ENCODE measurements around the gene COG2. TPM values are rescaled to one million over a fixed set of nuclear protein-coding genes. Genes with fewer than 3 reads are reported as not detected.

The COG2 gene
- total RNA-seq, 4 donors from 2014 or later, result 21.9 to 34.4 (median 23.8) TPM

DNA sequence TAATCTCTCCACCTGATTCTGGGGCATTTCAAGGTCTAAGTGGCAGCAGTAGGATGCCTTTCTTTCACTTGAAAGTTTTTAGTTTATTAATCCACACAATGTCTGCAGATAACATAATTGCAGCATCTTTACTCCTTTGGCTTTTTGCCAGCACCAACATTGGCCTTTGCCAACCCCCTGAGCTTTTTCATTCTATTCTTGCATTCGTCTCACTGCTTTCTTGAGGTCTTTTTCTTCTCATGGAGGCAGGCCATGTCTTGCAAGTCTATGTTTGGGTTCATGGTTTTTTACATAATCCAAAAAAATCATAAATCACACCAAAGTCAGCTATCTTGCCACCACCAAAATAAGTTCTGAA, 30.4 kb upstream of the COG2 start:
- Histone ChIP-seq H3K9me3 (no peaks in the 10 kb centered on the region), H3K27me3 (no peaks in the 10 kb centered on the region), H3K4me3 (no peak overlapping the region), H3K4me1 (no peaks in the 10 kb centered on the region), H3K36me3 (no peaks in the 10 kb centered on the region), H3K27ac (no peak overlapping the region)
- TF ChIP-seq, protein P1, sequence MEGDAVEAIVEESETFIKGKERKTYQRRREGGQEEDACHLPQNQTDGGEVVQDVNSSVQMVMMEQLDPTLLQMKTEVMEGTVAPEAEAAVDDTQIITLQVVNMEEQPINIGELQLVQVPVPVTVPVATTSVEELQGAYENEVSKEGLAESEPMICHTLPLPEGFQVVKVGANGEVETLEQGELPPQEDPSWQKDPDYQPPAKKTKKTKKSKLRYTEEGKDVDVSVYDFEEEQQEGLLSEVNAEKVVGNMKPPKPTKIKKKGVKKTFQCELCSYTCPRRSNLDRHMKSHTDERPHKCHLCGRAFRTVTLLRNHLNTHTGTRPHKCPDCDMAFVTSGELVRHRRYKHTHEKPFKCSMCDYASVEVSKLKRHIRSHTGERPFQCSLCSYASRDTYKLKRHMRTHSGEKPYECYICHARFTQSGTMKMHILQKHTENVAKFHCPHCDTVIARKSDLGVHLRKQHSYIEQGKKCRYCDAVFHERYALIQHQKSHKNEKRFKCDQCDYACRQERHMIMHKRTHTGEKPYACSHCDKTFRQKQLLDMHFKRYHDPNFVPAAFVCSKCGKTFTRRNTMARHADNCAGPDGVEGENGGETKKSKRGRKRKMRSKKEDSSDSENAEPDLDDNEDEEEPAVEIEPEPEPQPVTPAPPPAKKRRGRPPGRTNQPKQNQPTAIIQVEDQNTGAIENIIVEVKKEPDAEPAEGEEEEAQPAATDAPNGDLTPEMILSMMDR (IDR thresholded peaks at IDR 0.05), result no peak
- no peak for TF ChIP-seq EP300 (IDR thresholded peaks at IDR 0.05)
- no peak for TF ChIP-seq POLR2A (IDR thresholded peaks at IDR 0.05)
- no peak for TF ChIP-seq POLR2AphosphoS5 (IDR thresholded peaks at IDR 0.05)
- DNase-seq (ENCODE audit: low spot score in 2 of 2), result no peak
- 13% methylated on average over 1 of the region's 1 CpG for WGBS

DNA sequence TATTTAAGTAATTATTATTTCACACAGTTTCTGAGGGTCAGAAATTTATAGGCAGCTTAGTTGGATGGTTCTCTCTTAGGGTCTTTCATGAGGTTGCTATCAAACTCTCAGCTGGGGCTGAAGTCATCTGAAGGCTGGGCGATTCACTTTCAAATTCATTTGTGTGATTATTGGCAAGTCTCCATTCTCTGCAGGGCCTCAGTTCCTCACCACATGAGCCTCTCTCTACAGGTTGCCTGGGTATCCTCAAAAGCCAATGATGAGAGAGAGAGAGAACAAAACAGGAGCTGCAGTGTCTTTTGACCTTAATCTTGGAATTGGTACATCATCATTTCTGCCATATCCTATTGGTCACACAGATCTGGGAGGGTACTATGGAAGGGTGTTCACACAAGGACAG, 29.6 kb upstream of the COG2 start:
- H3K36me3 ChIP-seq, result no peaks in the 10 kb centered on the region
- H3K27me3 ChIP-seq, result no peaks in the 10 kb centered on the region
- H3K4me3 ChIP-seq, result no peak overlapping the region
- 71% methylated on average over 1 of the region's 1 CpG for WGBS
- no peaks in the 10 kb centered on the region for H3K4me1 ChIP-seq
- TF ChIP-seq POLR2AphosphoS5 (IDR thresholded peaks at IDR 0.05) (no peak), POLR2A (IDR thresholded peaks at IDR 0.05) (no peak)
- TF ChIP-seq, protein P1 (IDR thresholded peaks at IDR 0.05), result no peak
- no peaks in the 10 kb centered on the region for H3K9me3 ChIP-seq
- no peak overlapping the region for H3K27ac ChIP-seq
- no peak for DNase-seq (ENCODE audit: low spot score in 2 of 2)

DNA sequence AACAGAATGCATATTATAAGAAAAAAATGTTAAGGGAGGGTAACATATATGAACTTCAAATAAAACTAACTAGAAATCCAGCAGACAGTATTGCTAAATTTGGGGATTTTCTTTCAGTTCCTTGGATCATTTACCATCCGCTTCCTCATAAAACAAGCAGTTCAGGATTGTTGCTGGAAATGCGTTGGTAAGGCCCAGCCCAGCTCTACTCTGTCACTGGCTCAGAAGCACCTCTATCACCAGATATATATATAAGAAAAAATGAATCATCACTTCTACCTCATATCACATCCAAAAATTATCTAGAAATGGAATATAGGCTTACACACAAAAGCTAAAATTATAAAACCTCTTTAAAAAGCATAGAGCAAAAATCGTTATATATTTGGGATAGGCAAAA, 28.2 kb upstream of the COG2 start:
- DNase-seq (ENCODE audit: low spot score in 2 of 2), result no peak
- no peak for TF ChIP-seq POLR2A (IDR thresholded peaks at IDR 0.05)
- TF ChIP-seq POLR2AphosphoS5 (IDR thresholded peaks at IDR 0.05), result no peak
- no peak for TF ChIP-seq EP300 (IDR thresholded peaks at IDR 0.05)
- TF ChIP-seq, protein P1 (IDR thresholded peaks at IDR 0.05), result no peak
- H3K27ac ChIP-seq, result no peak overlapping the region
- H3K27me3 ChIP-seq, result no peaks in the 10 kb centered on the region
- no peak overlapping the region for H3K4me3 ChIP-seq
- H3K36me3 ChIP-seq, result no peaks in the 10 kb centered on the region
- 87% methylated on average over 3 of the region's 3 CpGs for WGBS
- H3K4me1 ChIP-seq, result no peaks in the 10 kb centered on the region
- H3K9me3 ChIP-seq, result no peaks in the 10 kb centered on the region

DNA sequence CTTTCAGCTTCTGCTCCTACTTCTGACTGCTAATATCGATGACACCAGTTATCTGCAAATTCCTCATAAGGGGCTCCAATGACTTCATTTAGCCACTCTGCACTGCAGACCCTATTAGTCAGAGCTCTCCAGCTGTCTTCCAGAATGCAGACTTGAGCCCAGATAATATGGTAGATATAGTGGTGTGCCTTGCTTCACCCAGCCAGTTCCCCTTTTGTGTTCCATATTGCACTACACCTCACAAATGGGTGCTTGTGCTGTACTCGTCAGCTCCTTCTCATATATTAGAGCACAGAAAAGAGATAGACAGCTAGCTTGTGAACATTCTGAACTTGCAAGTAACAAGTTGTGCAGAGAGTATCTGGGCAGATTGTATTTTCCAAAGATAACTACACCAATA, 23.7 kb upstream of the COG2 start:
- TF ChIP-seq EP300 (IDR thresholded peaks at IDR 0.05), result no peak
- TF ChIP-seq, protein P1 (IDR thresholded peaks at IDR 0.05), result no peak
- TF ChIP-seq POLR2AphosphoS5 (IDR thresholded peaks at IDR 0.05), result no peak
- TF ChIP-seq POLR2A (IDR thresholded peaks at IDR 0.05), result no peak
- H3K27me3 ChIP-seq, result no peaks in the 10 kb centered on the region
- no peaks in the 10 kb centered on the region for H3K9me3 ChIP-seq
- H3K27ac ChIP-seq, result no peak overlapping the region
- no peaks in the 10 kb centered on the region for H3K4me1 ChIP-seq
- 78% methylated on average over 2 of the region's 2 CpGs for WGBS
- no peaks in the 10 kb centered on the region for H3K36me3 ChIP-seq
- H3K4me3 ChIP-seq, result no peak overlapping the region
- no peak for DNase-seq (ENCODE audit: low spot score in 2 of 2)

DNA sequence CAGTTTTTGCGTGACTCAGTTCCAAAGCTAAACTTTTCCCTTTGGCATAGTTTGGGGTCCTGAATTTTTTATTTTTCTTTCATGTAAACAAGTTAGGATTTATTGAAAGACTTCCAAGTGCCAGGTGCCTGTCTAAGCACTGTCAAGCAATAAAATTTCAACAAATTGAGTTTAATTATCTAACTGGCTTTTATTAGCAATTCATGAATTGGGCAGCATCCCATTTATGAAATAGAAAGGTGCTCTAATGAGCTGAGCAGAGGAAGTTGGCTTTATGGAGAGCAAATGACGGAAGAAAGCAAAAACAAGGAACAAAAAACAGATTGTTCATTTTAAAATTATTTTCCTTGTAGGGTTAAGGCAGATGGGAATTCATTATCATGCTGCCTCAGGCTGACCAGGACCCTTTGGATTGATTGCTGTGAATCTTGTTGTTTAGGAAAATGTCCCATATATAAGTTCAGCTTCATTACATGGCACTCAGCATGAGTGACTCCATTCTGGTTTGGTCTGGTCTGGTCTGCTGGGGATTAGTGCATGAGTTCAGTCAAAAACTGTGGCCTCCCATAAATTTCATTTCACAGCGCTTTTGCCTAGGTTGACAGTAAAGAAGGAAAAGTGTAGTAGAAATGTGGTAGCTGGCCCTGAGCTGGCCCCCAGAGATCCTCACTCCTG, 21.5 kb upstream of the COG2 start:
- DNase-seq (ENCODE audit: low spot score in 2 of 2), result no peak
- WGBS, result 83% methylated on average over 3 of the region's 3 CpGs

More for the DNA sequence above, 21.5 kb upstream of the COG2 start:
- H3K4me1 ChIP-seq, result no peaks in the 10 kb centered on the region
- no peak for TF ChIP-seq EP300 (IDR thresholded peaks at IDR 0.05)
- TF ChIP-seq POLR2A (IDR thresholded peaks at IDR 0.05), result no peak
- TF ChIP-seq, protein P1 (IDR thresholded peaks at IDR 0.05), result no peak
- TF ChIP-seq POLR2AphosphoS5 (IDR thresholded peaks at IDR 0.05), result no peak
- no peaks in the 10 kb centered on the region for H3K36me3 ChIP-seq
- no peak overlapping the region for H3K4me3 ChIP-seq
- H3K27ac ChIP-seq, result no peak overlapping the region
- H3K9me3 ChIP-seq, result no peaks in the 10 kb centered on the region
- no peaks in the 10 kb centered on the region for H3K27me3 ChIP-seq
